K562 (cell line): Measurements from ENCODE around the gene RRAD. TPM values are rescaled to one million over a fixed set of nuclear protein-coding genes. Genes with fewer than 3 reads are reported as not detected.

ENCODE experiments used
- CHD7 ChIP-seq: fragments of 200-600 bp; sonication (generic); IDR thresholded peaks from one replicate; pipeline ENCODE4 v1.6.1; 2012; ENCODE audit warnings: mild to moderate bottlenecking, low read depth, low read length, inconsistent platforms
- CREB5 ChIP-seq: fragments of 250-450 bp; sonication (Bioruptor Pico); IDR thresholded peaks from 2 replicates; pipeline ENCODE4 v1.5.0; 2020; ENCODE audit warnings: mild to moderate bottlenecking
- CREM ChIP-seq: IDR thresholded peaks from 2 replicates; pipeline ENCODE4 v1.6.1; 2014; ENCODE audit warnings: antibody characterized with exemption, low read depth
- HDAC3 ChIP-seq: fragments of 450-650 bp; IDR thresholded peaks from 2 replicates; pipeline ENCODE4 v1.6.1; 2018; ENCODE audit warnings: borderline replicate concordance, mild to moderate bottlenecking, moderate library complexity; ENCODE audit not compliant: partially characterized antibody
- MAFF ChIP-seq: IDR thresholded peaks from 2 replicates; pipeline ENCODE4 v1.6.1; 2012; ENCODE audit warnings: low read length, improper control_type of control experiment
- MCM2 ChIP-seq: fragments of 450-650 bp; IDR thresholded peaks from 2 replicates; pipeline ENCODE4 v1.6.1; 2017; ENCODE audit warnings: low read depth, mild to moderate bottlenecking
- NR4A1 ChIP-seq, 2 experiments: fragments of 250-450 bp in 1 of 2; fragments of 450-650 bp in 1 of 2; sonication (Bioruptor Pico) in 1 of 2; IDR thresholded peaks; 2 replicates each; pipeline versions ENCODE4 v1.4.0 to v1.6.1; 2016 to 2020; ENCODE audit warnings: mild to moderate bottlenecking in 2 of 2, missing compliant biosample characterization in 1 of 2, missing genetic modification characterization in 1 of 2, moderate library complexity in 1 of 2
- POLR3G ChIP-seq: IDR thresholded peaks from 2 replicates; pipeline ENCODE4 v1.6.1; 2011; ENCODE audit not compliant: insufficient read length, insufficient replicate concordance; ENCODE audit errors: extremely low read depth
- SREBF1 ChIP-seq: fragments of 150-350 bp; IDR thresholded peaks from 2 replicates; pipeline ENCODE4 v1.6.1; 2014; ENCODE audit warnings: antibody characterized with exemption, low read depth, low read length, borderline replicate concordance
- THAP7 ChIP-seq: fragments of 250-450 bp; sonication (Bioruptor Pico); IDR thresholded peaks from 2 replicates; pipeline ENCODE4 v1.5.0; 2021
- ZKSCAN1 ChIP-seq: fragments of 150-350 bp; IDR thresholded peaks from 2 replicates; pipeline ENCODE4 v1.6.1; 2016; ENCODE audit warnings: low read depth, low read length
- ZNF121 ChIP-seq: sonication (generic); formaldehyde crosslinking; conservative IDR thresholded peaks from 2 replicates; pipeline ENCODE4 v1.8.0; 2022; ENCODE audit warnings: missing genetic modification reagents
- polyA plus RNA-seq, 8 experiments: library from polyadenylated mRNA; depleted of rRNA in 4 of 8; stranded (reverse) in 5 of 8; unstranded in 3 of 8; fragments of >200 nt; fragmentation: Nextera tagmentation in 2 of 8; fragmentation: Illumina TruSeq in 1 of 8; extraction: Ambion mirVana in 2 of 8; extraction: Trizol in 1 of 8; gene quantifications; 2 replicates each; pipeline versions ENCODE4 v1.2.1 to v1.2.3, GENCODE V29; 2011 to 2014; ENCODE audit warnings: inconsistent platforms in 1 of 8, missing spikeins in 1 of 8
- total RNA-seq, 7 experiments: library from RNA; depleted of rRNA in 6 of 7; stranded (reverse); fragments of >200 nt in 6 of 7; fragmentation: Illumina TruSeq in 2 of 7; extraction: Trizol in 2 of 7; gene quantifications; 2 replicates each; pipeline versions ENCODE4 v1.2.1 to v1.2.3, GENCODE V29; 2011 to 2021; ENCODE audit warnings: low replicate concordance in 1 of 7

RRAD gene
- total and polyA plus RNA-seq, 9 of the 15 experiments (the other 6 are each of a cell fraction or from before 2014, with no cell fraction given), result 0.09 to 0.20 (median 0.13) TPM; not detected in 5

- TF ChIP-seq CHD7 (no peak), ZNF121 (CRISPR knock-in tag) (no peak), POLR3G (no peak), THAP7 (CRISPR knock-in tag) (no peak), ZKSCAN1 (no peak), MCM2 (no peak), NR4A1 (CRISPR knock-in tag; IDR thresholded peaks at IDR 0.05) (no peak), NR4A1 (tag; IDR thresholded peaks at IDR 0.05) (peak; percentile 17; the same call in 1 of the 2 replicates), HDAC3 (no peak), CREM (peak; percentile 52), MAFF (no peak), CREB5 (CRISPR knock-in tag) (no peak), SREBF1 (no peak)
These were observed 25.2 kb downstream of the RRAD start (continued) for GRCh38 chr16:66899945-66900710.
